HUDEP-2 (cell line): ENCODE measurements around the gene ORMDL2.
"Not testable (repeated sequence)": the region's sequence is repeated elsewhere in the genome, so short reads cannot be mapped to it uniquely, and the experiment has no call there.

Experiments used
- DNase-seq, 76 experiments: peaks; one replicate each; lab custom pipeline; 2025; ENCODE audit not compliant: unreplicated experiment in 76 of 76; lab: John Stamatoyannopoulos, UW

ORMDL2 gene

DNA sequence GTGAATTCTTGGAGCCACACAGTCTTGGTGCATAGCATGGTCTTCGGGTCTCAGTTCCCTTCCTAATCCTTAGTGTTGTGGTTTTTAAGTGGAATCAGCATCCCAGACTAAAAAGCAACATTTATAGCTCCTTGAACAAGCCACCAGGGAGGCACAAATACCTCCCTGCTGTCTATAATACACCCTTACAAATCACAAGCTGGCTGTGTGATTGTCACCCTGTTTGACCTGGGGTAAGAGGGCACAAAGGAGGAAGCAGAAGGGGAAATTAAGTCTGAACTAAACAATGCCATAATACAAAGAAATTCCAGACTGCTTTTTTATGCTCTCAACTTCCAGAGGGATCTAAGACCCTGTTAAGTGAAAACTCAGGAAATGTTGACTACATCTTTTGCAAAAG lies 32.6 kb downstream of the ORMDL2 start:
- no peak for DNase-seq

DNA sequence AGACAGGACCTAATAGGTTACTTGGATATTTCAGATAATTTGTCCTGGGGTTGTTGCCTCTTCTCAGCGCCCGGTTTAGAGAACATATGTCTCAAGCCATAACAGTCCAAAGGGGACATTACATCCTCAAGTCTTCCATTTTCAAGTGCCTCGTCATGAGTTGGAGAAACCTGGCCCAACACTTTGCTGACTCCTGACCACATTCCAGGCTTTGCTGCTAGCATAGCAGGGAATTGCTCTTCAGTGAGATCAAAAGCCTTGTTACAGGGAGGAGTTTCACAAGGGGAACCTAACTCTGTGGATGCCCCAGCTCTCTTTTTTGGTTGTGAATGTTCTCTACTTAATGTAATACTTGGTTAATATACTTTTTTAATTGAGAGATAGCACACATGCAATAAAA lies 33.1 kb downstream of the ORMDL2 start:
- DNase-seq = no peak

DNA sequence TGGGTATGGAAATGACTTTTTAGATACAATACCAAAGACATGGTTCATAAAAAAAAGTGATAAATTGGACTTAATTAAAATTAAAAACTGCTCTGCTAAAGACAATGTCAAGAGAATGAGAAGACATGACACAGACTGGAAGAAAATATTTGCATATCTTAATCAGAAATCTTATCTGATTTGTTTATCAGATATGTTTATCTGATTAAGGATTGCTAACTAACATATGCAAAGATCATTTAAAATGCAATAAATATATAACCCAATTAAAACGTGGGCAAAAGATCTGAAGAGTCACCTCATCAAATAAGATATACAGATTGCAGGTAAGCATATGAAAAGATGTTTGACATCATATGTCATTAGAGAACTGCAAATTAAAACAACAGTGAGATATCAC lies 34.9 kb downstream of the ORMDL2 start:
- DNase-seq = no peak

DNA sequence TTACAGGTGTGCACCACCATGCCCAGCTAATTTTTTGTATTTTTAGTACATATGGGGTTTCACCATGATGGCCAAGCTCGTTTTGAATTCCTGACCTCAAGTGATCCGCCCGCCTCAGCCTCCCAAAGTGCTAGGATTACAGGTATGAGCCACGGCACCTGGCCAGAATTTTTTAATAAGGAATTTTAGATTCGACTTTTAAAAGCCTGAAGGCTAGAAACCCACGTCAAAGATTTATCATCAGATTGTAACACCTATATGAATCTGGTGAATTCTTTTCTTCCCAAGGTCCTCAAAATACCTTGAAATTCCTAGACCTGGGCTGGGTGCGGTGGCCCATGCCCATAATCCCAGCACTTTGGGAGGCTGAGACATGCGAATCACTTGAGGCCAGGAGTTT lies 43.6 kb downstream of the ORMDL2 start:
- no peak for DNase-seq

DNA sequence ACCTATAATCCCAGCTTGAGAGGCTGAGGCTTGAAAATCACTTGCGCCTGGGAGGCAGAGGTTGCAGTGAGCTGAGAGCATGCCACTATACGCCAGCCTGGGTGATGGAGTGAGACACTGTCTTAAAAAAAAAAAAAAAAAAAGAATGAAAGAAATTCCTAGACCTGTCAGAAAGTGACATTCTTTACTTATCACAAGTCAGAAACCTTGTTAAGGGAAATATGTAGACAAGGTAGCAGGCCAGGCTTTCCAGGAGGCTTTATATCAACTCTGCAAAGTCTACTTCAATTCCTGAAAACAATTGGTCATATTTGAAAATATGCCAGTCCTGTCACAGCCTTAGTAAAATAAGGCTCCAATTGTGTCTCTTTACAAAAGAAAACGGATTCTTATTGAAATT lies 44.0 kb downstream of the ORMDL2 start:
- DNase-seq = no peak

DNA sequence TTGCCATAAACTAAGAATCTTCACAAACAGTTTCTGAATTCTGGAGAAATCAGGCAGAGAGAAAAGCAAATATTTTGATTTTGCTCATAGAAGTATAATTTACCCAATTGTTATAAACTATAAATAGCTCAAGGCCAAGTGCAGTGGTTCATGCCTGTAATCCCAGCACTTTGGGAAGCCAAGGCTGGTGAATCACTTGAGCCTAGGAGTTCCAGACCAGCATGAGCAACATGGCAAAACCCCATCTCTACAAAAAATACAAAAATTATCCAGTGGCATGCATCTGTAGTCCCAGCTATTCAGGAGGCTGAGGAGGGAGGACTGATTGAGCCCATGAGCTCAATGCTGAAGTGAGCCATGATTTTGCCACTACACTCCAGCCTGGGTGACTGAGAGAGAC lies 44.4 kb downstream of the ORMDL2 start:
- no peak for DNase-seq

DNA sequence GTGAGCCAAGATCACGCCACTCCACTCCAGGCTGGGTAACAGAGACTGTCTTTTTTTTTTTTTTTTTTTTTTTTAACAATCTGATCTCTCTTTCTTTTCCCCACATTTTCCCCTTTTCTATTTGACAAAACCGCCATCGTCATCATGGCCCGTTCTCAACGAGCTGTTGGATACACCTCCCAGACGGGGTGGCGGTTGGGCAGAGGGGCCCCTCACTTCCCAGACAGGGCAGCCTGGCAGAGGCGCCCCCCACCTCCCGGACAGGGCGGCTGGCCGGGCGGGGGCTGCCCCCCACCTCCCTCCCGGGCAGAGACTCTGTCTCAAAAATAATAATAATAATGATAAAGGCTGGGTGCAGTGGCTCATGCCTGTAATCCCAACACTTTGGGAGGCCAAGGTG lies 45.1 kb downstream of the ORMDL2 start:
- DNase-seq = not testable (repeated sequence)

DNA sequence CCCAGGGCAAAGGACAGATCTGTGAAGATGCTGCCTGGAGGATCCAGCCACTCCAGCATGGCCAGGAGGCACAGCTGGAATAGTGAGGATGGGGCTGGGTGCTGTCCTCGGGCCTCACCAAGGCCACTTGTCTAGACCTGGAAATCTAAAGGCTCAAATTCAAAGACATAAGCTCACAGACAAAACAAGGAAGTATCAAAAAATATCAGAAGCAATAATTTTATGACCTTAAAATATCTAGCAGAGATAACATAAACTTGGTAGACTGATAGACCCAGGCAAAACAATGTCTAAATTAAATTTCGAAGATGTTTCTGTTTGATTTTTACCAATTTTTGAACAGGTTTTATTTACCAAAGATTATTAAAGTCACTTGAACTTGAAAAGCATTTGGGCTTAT lies 47.5 kb downstream of the ORMDL2 start:
- DNase-seq = no peak

DNA sequence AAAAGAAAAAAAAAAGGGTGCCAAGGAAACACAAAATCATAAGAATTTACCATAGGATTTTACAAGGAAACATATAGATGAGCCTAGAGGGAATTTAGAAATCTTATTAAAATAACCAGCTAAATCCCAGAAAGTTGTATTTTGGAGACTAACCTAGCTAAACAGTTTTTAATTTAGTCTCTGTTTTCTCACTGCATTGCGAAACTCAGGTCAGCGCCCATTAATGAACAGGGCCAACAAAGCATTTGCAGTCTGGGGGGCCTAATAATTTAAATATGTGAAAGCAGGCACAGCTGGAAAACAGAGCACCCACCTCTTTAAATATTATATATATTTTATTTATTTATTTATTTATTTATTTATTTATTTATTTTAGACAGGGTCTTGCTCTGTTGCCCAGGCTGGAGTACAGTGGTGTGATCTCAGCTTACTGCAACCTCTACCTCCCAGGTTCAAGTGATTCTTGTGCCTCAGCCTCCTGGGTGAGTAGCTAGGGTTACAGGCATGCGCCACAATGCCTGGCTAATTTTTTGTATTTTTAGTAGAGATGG lies 48.7 kb downstream of the ORMDL2 start:
- not testable (repeated sequence) for DNase-seq
